Liver (tissue), 9 donors: ENCODE data around the gene SP4. TPM values are rescaled to one million over a fixed set of nuclear protein-coding genes. Genes with fewer than 3 reads are reported as not detected.

Source experiments
- DNase-seq: peaks from one replicate; pipeline ENCODE4 v3.0.0-alpha.2; 2017; ENCODE audit warnings: low spot score
- H3K27ac ChIP-seq, 2 donors: one replicate each; pipeline ENCODE4 v1.7.0; 2013; ENCODE audit warnings: inconsistent platforms in 2 of 2, low read length in 2 of 2, control low read depth in 1 of 2, low read depth in 1 of 2, mild to moderate bottlenecking in 1 of 2
- H3K27me3 ChIP-seq, 4 donors: one replicate each; pipeline versions ENCODE4 v1.6.1 to v1.7.0; 2013; ENCODE audit warnings: low read length in 3 of 4, inconsistent platforms in 1 of 4, mild to moderate bottlenecking in 1 of 4, moderate library complexity in 1 of 4; ENCODE audit not compliant: control insufficient read depth in 4 of 4, insufficient read depth in 4 of 4
- H3K36me3 ChIP-seq, 4 donors: one replicate each; pipeline versions ENCODE4 v1.6.1 to v1.7.0; 2013; ENCODE audit warnings: low read length in 3 of 4, mild to moderate bottlenecking in 3 of 4, low read depth in 1 of 4, moderate library complexity in 1 of 4; ENCODE audit not compliant: control insufficient read depth in 4 of 4, insufficient read depth in 3 of 4
- H3K4me1 ChIP-seq, 4 donors: one replicate each; pipeline versions ENCODE4 v1.6.1 to v1.7.0; 2013; ENCODE audit warnings: low read length in 3 of 4, mild to moderate bottlenecking in 3 of 4, moderate library complexity in 1 of 4; ENCODE audit not compliant: control insufficient read depth in 4 of 4, insufficient read depth in 4 of 4
- H3K4me3 ChIP-seq, 3 donors: one replicate each; pipeline versions ENCODE4 v1.6.1 to v1.7.0; 2013; ENCODE audit warnings: low read length in 3 of 3, control low read depth in 1 of 3, low read depth in 1 of 3, mild to moderate bottlenecking in 1 of 3
- H3K9ac ChIP-seq, 2 donors: one replicate each; pipeline ENCODE4 v1.7.0; 2013; ENCODE audit warnings: low read length in 2 of 2, mild to moderate bottlenecking in 2 of 2, moderate library complexity in 2 of 2, control low read depth in 1 of 2, low read depth in 1 of 2
- H3K9me3 ChIP-seq, 4 donors: one replicate each; pipeline versions ENCODE4 v1.6.1 to v1.7.0; 2013; ENCODE audit warnings: low read length in 3 of 4; ENCODE audit not compliant: control insufficient read depth in 4 of 4
- EGR1 ChIP-seq, 2 donors: IDR thresholded peaks; 2 replicates each; pipeline ENCODE4 v1.6.1; 2016 to 2018; ENCODE audit warnings: antibody characterized with exemption in 2 of 2, low read depth in 2 of 2
- FOXA1 ChIP-seq: IDR thresholded peaks from 2 replicates; pipeline ENCODE4 v1.6.1; 2016; ENCODE audit warnings: antibody characterized with exemption
- GABPA ChIP-seq, 2 donors: IDR thresholded peaks in 1 of 2; conservative IDR thresholded peaks in 1 of 2; 2 replicates each; pipeline ENCODE4 v1.6.1; 2016; ENCODE audit warnings: antibody characterized with exemption in 2 of 2, mild to moderate bottlenecking in 1 of 2, moderate library complexity in 1 of 2
- HNF4A ChIP-seq, 2 donors: conservative IDR thresholded peaks; 2 replicates each; pipeline ENCODE4 v1.6.1; 2016; ENCODE audit warnings: antibody characterized with exemption in 2 of 2, mild to moderate bottlenecking in 2 of 2
- HNF4G ChIP-seq: IDR thresholded peaks from 2 replicates; pipeline ENCODE4 v1.6.1; 2016; ENCODE audit warnings: antibody characterized with exemption
- JUND ChIP-seq, 2 donors: IDR thresholded peaks; 2 replicates each; pipeline ENCODE4 v1.6.1; 2016; ENCODE audit warnings: antibody characterized with exemption in 2 of 2
- NR2F2 ChIP-seq: IDR thresholded peaks from 2 replicates; pipeline ENCODE4 v1.6.1; 2016; ENCODE audit warnings: antibody characterized with exemption
- RXRA ChIP-seq, 2 donors: IDR thresholded peaks; 2 replicates each; pipeline ENCODE4 v1.6.1; 2017 to 2018; ENCODE audit warnings: antibody characterized with exemption in 2 of 2, mild to moderate bottlenecking in 1 of 2
- SP1 ChIP-seq: IDR thresholded peaks from 2 replicates; pipeline ENCODE4 v1.6.1; 2018; ENCODE audit warnings: antibody characterized with exemption, mild to moderate bottlenecking
- TAF1 ChIP-seq: conservative IDR thresholded peaks from 2 replicates; pipeline ENCODE4 v1.6.1; 2016; ENCODE audit warnings: antibody characterized with exemption, mild to moderate bottlenecking
- YY1 ChIP-seq: IDR thresholded peaks from 2 replicates; pipeline ENCODE4 v1.6.1; 2016; ENCODE audit warnings: antibody characterized with exemption, mild to moderate bottlenecking
- WGBS: extraction: QIAGEN DNeasy Blood & Tissue Kit; methylation state at CpG from one replicate; pipeline ENCODE4 v1.1.7; 2013; 5-methylcytosine and 5-hydroxymethylcytosine counted together
- polyA plus RNA-seq, 2 donors: library from polyadenylated mRNA; stranded (reverse) in 1 of 2; unstranded in 1 of 2; fragments of 200-250 nt in 1 of 2; fragments of >200 nt in 1 of 2; fragmentation: Nextera tagmentation in 1 of 2; extraction: Ambion mirVana in 1 of 2; gene quantifications; one replicate each; pipeline versions ENCODE4 v1.2.1 to v1.2.3, GENCODE V29; 2013 to 2015
- total RNA-seq, 2 donors: library from RNA; depleted of rRNA; stranded (reverse); fragments of >200 nt; gene quantifications; one replicate each; pipeline ENCODE4 v1.2.3, GENCODE V29; 2014
- TF ChIP-seq, protein P1 (sequence below): fragments of 150-350 bp; IDR thresholded peaks from 2 replicates; pipeline ENCODE4 v1.5.1; 2017; ENCODE audit warnings: improper control_type of control experiment, low read depth, low read length; ENCODE audit not compliant: missing input control
- TF ChIP-seq, protein P2 (sequence below): IDR thresholded peaks from 2 replicates; pipeline ENCODE4 v1.6.1; 2016; ENCODE audit warnings: antibody characterized with exemption
- TF ChIP-seq, protein P3 (sequence below): IDR thresholded peaks from 2 replicates; pipeline ENCODE4 v1.6.1; 2016; ENCODE audit warnings: antibody characterized with exemption, mild to moderate bottlenecking
- TF ChIP-seq, protein P4 (sequence below): IDR thresholded peaks from 2 replicates; pipeline ENCODE4 v1.6.1; 2016; ENCODE audit warnings: antibody characterized with exemption
- donor health status: healthy.
- donor health status: healthy.
- donor health status: healthy.
- donor health status: healthy.
- donor health status: healthy.

SP4 gene
- total and polyA plus RNA-seq, 4 donors = 0.61 to 13.2 (median 6.7) TPM

DNA sequence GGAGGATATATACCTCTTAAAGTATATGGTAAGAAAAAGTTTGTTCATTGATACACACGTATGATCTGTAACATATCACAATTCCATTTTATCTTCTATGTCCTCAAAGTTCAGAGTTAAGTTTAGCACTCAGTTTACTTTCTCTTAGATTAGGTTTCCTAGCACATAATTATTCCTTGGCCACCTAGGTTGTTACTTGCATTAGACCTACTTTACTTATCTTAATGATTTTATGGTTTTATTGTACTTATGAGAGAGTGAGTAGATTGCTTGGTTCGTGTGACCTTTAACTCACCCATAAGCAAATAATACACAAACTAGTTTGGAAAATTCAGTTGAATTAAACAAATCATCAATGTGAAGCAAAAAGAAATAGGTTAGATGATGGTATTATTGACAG lies 33.9 kb upstream of the SP4 start:
- no peak overlapping the region for H3K9ac ChIP-seq
- no peak for DNase-seq
- 61% methylated on average over 2 of the region's 2 CpGs for whole genome bisulfite sequencing

DNA sequence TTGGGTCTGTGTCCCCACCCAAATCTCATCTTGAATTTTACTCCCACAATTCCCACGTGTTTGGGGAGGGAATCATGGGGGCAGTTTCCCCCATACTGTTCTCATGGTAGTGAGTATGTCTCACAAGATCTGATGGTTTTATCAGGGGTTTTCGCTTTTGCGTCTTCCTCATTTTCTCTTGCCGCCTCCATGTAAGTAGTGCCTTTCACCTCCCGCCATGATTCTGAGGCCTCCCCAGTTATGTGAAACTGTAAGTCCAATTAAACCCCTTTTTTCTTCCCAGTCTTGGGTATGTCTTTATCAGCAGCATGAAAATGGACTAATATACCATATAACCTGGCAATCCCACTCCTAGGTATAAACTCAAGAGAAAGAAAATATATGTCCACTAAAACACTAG lies 25.9 kb upstream of the SP4 start:
- WGBS = 86% methylated on average over 5 of the region's 5 CpGs
- TF ChIP-seq SP1 (no peak), FOXA1 (no peak), HNF4A (conservative IDR thresholded peaks at IDR 0.05) (no peak), RXRA (IDR thresholded peaks at IDR 0.05) (no peak), HNF4G (no peak), YY1 (no peak), GABPA (IDR thresholded peaks at IDR 0.05 in 1 of 2, conservative IDR thresholded peaks at IDR 0.05 in 1 of 2) (no peak), JUND (IDR thresholded peaks at IDR 0.05) (no peak), EGR1 (IDR thresholded peaks at IDR 0.05; ENCODE audit: low read depth in 2 of 2) (no peak), TAF1 (no peak)
- TF ChIP-seq, protein P1, sequence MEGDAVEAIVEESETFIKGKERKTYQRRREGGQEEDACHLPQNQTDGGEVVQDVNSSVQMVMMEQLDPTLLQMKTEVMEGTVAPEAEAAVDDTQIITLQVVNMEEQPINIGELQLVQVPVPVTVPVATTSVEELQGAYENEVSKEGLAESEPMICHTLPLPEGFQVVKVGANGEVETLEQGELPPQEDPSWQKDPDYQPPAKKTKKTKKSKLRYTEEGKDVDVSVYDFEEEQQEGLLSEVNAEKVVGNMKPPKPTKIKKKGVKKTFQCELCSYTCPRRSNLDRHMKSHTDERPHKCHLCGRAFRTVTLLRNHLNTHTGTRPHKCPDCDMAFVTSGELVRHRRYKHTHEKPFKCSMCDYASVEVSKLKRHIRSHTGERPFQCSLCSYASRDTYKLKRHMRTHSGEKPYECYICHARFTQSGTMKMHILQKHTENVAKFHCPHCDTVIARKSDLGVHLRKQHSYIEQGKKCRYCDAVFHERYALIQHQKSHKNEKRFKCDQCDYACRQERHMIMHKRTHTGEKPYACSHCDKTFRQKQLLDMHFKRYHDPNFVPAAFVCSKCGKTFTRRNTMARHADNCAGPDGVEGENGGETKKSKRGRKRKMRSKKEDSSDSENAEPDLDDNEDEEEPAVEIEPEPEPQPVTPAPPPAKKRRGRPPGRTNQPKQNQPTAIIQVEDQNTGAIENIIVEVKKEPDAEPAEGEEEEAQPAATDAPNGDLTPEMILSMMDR = no peak
- TF ChIP-seq, protein P2, sequence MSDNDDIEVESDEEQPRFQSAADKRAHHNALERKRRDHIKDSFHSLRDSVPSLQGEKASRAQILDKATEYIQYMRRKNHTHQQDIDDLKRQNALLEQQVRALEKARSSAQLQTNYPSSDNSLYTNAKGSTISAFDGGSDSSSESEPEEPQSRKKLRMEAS = no peak
- TF ChIP-seq, protein P3, sequence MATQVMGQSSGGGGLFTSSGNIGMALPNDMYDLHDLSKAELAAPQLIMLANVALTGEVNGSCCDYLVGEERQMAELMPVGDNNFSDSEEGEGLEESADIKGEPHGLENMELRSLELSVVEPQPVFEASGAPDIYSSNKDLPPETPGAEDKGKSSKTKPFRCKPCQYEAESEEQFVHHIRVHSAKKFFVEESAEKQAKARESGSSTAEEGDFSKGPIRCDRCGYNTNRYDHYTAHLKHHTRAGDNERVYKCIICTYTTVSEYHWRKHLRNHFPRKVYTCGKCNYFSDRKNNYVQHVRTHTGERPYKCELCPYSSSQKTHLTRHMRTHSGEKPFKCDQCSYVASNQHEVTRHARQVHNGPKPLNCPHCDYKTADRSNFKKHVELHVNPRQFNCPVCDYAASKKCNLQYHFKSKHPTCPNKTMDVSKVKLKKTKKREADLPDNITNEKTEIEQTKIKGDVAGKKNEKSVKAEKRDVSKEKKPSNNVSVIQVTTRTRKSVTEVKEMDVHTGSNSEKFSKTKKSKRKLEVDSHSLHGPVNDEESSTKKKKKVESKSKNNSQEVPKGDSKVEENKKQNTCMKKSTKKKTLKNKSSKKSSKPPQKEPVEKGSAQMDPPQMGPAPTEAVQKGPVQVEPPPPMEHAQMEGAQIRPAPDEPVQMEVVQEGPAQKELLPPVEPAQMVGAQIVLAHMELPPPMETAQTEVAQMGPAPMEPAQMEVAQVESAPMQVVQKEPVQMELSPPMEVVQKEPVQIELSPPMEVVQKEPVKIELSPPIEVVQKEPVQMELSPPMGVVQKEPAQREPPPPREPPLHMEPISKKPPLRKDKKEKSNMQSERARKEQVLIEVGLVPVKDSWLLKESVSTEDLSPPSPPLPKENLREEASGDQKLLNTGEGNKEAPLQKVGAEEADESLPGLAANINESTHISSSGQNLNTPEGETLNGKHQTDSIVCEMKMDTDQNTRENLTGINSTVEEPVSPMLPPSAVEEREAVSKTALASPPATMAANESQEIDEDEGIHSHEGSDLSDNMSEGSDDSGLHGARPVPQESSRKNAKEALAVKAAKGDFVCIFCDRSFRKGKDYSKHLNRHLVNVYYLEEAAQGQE = no peak

More for the DNA sequence above, 33.9 kb upstream of the SP4 start:
- Histone ChIP-seq H3K4me3 (no peak overlapping the region), H3K9me3 (no peaks in the 10 kb centered on the region), H3K36me3 (no peaks in the 10 kb centered on the region), H3K27ac (no peak overlapping the region), H3K4me1 (no peaks in the 10 kb centered on the region), H3K27me3 (no peaks in the 10 kb centered on the region)
- no peak for TF ChIP-seq NR2F2
- TF ChIP-seq GABPA (IDR thresholded peaks at IDR 0.05 in 1 of 2, conservative IDR thresholded peaks at IDR 0.05 in 1 of 2) = no peak
- no peak for TF ChIP-seq SP1
- TF ChIP-seq EGR1 (IDR thresholded peaks at IDR 0.05; ENCODE audit: low read depth in 2 of 2) = no peak
- TF ChIP-seq, protein P3 = no peak
- TF ChIP-seq, protein P2 = no peak
- no peak for TF ChIP-seq HNF4G
- TF ChIP-seq TAF1 = no peak
- TF ChIP-seq YY1 = no peak
- TF ChIP-seq, protein P1 = no peak
- no peak for TF ChIP-seq JUND (IDR thresholded peaks at IDR 0.05)
- TF ChIP-seq, protein P4, sequence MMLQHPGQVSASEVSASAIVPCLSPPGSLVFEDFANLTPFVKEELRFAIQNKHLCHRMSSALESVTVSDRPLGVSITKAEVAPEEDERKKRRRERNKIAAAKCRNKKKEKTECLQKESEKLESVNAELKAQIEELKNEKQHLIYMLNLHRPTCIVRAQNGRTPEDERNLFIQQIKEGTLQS = no peak

More for the DNA sequence above, 25.9 kb upstream of the SP4 start:
- H3K27me3 ChIP-seq = no peaks in the 10 kb centered on the region
- no peak for DNase-seq
- no peak overlapping the region for H3K4me3 ChIP-seq
- no peak overlapping the region for H3K27ac ChIP-seq
- H3K9ac ChIP-seq = no peak overlapping the region
- no peaks in the 10 kb centered on the region for H3K36me3 ChIP-seq
- no peaks in the 10 kb centered on the region for H3K4me1 ChIP-seq
- H3K9me3 ChIP-seq = no peaks in the 10 kb centered on the region
